WERI-Rb-1 (cell line): ENCODE results near the gene DENND10.
"Not testable (repeated sequence)": the region's sequence is repeated elsewhere in the genome, so short reads cannot be mapped to it uniquely, and the experiment has no call there.

ENCODE experiments used
- DNase-seq: peaks from one replicate; pipeline ENCODE4 v3.0.0-alpha.2; 2020
- H3K27ac ChIP-seq: fragments of 250-450 bp; sonication (Bioruptor Pico); 2 replicates; pipeline ENCODE4 v1.5.1; 2020; ENCODE audit warnings: mild to moderate bottlenecking, moderate library complexity
- H3K27me3 ChIP-seq: fragments of 250-450 bp; sonication (Bioruptor Pico); 2 replicates; pipeline ENCODE4 v1.5.1; 2021; ENCODE audit warnings: mild to moderate bottlenecking, low read depth, moderate library complexity; ENCODE audit not compliant: insufficient read depth, severe bottlenecking
- H3K36me3 ChIP-seq: fragments of 250-450 bp; sonication (Bioruptor Pico); 2 replicates; pipeline ENCODE4 v1.5.1; 2020; ENCODE audit warnings: mild to moderate bottlenecking, moderate library complexity
- H3K4me3 ChIP-seq: 2 replicates; pipeline ENCODE4 v1.5.1; 2011; ENCODE audit warnings: low read depth, mild to moderate bottlenecking, control low read depth, low read length
- H3K9me3 ChIP-seq: fragments of 250-450 bp; sonication (Bioruptor Pico); 2 replicates; pipeline ENCODE4 v1.5.1; 2021; ENCODE audit warnings: mild to moderate bottlenecking, moderate library complexity; ENCODE audit not compliant: severe bottlenecking
- TF ChIP-seq, protein P1 (sequence below): IDR thresholded peaks from 2 replicates; pipeline ENCODE4 v1.5.1; 2011; ENCODE audit warnings: low read depth, mild to moderate bottlenecking, control low read depth, inconsistent platforms, low read length

The DENND10 gene

DNA sequence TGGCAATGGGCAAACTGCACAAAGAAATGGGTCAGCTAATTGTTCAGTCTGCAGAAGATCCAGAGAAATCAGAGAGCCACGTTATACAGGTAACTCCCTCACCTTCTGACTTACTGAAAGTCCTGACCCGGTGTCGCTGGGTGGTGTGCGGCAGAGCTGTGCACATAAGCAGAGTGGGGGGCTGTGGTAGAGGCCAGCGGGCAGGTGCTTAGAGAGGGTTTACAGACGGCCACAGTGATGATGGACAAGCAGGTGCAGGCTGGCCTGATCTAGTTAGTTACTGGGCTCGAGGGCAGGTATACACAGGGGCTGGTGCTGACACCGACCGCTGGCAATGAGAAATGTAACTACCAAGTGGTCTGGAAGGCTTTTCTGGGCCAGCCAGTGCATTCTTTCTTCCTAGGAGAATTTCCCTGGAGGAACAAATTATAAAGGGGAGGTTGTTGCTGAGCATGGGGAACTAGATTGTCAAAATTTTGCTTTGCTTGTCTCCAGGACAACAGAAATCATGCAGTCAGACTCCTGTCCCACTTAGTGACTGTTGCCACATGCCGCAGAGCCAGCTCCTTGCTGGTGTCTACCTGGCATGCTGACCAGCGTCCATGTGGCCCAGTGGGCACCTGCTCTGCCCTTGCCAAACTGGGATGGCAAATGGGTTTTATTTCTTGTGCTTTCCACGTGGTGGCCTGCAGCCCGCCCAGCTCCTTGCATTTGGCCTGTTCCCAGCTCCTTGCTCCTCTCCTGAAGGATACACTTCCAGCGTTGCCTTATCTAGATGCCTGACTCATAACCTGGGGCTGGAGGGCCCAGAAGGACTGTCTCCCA lies 28.8 kb downstream of the DENND10 start:
- Histone ChIP-seq H3K9me3 (no peaks in the 10 kb centered on the region), H3K27me3 (no peaks in the 10 kb centered on the region), H3K36me3 (peaks cover 51% of the 10 kb centered on the region), H3K27ac (no peak overlapping the region), H3K4me3 (no peak overlapping the region)
- DNase-seq, result no peak
- TF ChIP-seq, protein P1, sequence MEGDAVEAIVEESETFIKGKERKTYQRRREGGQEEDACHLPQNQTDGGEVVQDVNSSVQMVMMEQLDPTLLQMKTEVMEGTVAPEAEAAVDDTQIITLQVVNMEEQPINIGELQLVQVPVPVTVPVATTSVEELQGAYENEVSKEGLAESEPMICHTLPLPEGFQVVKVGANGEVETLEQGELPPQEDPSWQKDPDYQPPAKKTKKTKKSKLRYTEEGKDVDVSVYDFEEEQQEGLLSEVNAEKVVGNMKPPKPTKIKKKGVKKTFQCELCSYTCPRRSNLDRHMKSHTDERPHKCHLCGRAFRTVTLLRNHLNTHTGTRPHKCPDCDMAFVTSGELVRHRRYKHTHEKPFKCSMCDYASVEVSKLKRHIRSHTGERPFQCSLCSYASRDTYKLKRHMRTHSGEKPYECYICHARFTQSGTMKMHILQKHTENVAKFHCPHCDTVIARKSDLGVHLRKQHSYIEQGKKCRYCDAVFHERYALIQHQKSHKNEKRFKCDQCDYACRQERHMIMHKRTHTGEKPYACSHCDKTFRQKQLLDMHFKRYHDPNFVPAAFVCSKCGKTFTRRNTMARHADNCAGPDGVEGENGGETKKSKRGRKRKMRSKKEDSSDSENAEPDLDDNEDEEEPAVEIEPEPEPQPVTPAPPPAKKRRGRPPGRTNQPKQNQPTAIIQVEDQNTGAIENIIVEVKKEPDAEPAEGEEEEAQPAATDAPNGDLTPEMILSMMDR, result no peak

GRCh38 chr10:119133949-119134348 lies 30.0 kb downstream of the DENND10 start:
- H3K4me3 ChIP-seq, result no peak overlapping the region
- H3K9me3 ChIP-seq, result no peaks in the 10 kb centered on the region
- H3K36me3 ChIP-seq, result peaks cover 50% of the 10 kb centered on the region
- H3K27ac ChIP-seq, result no peak overlapping the region
- H3K27me3 ChIP-seq, result no peaks in the 10 kb centered on the region
- no peak for DNase-seq
- TF ChIP-seq, protein P1, result no peak

GRCh38 chr10:119135513-119135881 lies 31.6 kb downstream of the DENND10 start:
- Histone ChIP-seq H3K27ac (no peak overlapping the region), H3K9me3 (no peaks in the 10 kb centered on the region), H3K36me3 (peaks cover 45% of the 10 kb centered on the region), H3K4me3 (no peak overlapping the region), H3K27me3 (no peaks in the 10 kb centered on the region)
- no peak for DNase-seq
- TF ChIP-seq, protein P1, result no peak

- Histone ChIP-seq H3K27me3 (no peaks in the 10 kb centered on the region), H3K4me3 (no peak overlapping the region), H3K36me3 (peaks cover 46% of the 10 kb centered on the region), H3K27ac (no peak overlapping the region), H3K9me3 (no peaks in the 10 kb centered on the region)
- no peak for DNase-seq
- TF ChIP-seq, protein P1, result no peak
Observed at GRCh38 chr10:119136084-119136483, 32.2 kb downstream of the DENND10 start.

- not testable (repeated sequence) for DNase-seq, H3K27me3 ChIP-seq, H3K27ac ChIP-seq, H3K4me3 ChIP-seq, H3K9me3 ChIP-seq
- H3K36me3 ChIP-seq, result peaks cover 39% of the 10 kb centered on the region
Observed at GRCh38 chr10:119137878-119138277, 34.0 kb downstream of the DENND10 start.

DNA sequence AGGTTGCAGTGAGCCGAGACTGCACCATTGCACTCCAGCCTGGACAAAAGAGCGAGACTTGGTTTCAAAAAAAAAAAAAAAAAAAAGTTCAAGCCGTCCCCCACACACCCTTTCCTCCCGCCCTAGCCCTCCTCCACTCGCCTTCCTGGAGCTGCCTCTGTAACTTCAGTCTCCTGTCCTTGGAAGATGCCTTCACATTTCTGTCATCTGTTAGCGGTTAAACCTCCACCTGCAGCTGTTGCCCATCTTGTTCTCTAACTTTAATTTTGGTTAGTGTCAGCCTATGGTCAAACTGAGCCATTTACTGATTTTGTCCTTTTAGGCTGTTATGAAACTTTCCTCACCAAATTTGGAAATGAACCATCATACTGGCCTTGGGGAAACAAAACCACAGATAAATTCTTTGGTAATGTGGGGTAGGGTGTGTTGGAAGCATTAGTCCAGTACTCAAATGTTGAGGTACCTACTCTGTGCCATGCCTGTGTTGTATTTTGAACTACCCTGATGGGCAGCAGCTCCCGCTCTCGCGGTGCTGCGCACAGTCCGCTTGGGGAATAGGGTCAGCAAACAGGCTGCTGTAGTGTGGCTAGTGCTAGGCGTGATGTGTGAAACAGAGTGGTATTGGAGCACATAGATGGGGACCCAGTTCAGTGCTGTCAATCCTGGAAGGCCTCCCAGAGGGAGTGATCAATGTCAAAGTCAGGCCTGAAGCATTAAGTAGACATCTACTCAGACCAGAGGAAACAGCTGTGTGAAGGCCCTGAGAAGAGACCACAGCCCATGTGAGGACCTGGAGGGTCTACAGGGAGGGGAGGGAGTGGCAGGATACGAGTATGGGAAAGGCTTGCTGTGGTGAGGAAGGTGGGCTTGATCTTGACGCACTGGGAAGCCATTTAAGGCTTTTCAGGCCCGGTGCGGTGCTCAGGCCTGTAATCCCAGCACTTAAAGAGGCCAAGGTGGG lies 34.7 kb downstream of the DENND10 start:
- Histone ChIP-seq H3K4me3 (no peak overlapping the region), H3K36me3 (peaks cover 32% of the 10 kb centered on the region), H3K9me3 (no peaks in the 10 kb centered on the region), H3K27me3 (no peaks in the 10 kb centered on the region), H3K27ac (no peak overlapping the region)
- no peak for DNase-seq
- TF ChIP-seq, protein P1, result no peak
